Stimulated activated CD4-positive, alpha-beta T cell treated with anti-CD3 and anti-CD28 coated beads, Interleukin-12 subunit alpha, Interleukin-12 subunit beta, amount 100 ng/mL, for 24 hours (primary cell): ENCODE data around the gene LRIG2.
"Not testable (repeated sequence)": the region's sequence is repeated elsewhere in the genome, so short reads cannot be mapped to it uniquely, and the experiment has no call there.

Experiments used
- DNase-seq, 2 experiments: peaks; one replicate each; pipeline ENCODE4 v3.0.0-alpha.2; 2020; ENCODE audit warnings: low read depth in 2 of 2

LRIG2 gene

DNA sequence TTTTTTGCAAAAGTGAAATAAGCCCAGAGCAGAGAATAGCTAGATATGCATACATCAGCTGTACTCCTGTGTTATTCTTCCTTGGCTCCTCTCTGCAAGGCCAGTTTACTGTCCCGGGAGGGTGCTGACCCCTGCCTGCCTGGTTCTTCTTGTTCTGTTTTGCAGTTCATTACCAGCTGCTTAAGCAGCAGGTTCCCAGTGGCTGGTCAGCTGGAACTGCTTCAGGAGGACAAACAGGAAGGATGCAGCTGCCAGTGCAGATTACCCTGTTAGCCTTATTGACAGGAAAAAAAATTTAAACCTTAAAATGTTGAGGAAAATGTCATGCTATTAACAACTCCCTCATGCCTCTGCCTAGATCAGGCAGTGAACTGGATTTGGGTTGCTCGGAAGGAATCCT is 16.0 kb upstream of the LRIG2 start:
- DNase-seq = no peak

DNA sequence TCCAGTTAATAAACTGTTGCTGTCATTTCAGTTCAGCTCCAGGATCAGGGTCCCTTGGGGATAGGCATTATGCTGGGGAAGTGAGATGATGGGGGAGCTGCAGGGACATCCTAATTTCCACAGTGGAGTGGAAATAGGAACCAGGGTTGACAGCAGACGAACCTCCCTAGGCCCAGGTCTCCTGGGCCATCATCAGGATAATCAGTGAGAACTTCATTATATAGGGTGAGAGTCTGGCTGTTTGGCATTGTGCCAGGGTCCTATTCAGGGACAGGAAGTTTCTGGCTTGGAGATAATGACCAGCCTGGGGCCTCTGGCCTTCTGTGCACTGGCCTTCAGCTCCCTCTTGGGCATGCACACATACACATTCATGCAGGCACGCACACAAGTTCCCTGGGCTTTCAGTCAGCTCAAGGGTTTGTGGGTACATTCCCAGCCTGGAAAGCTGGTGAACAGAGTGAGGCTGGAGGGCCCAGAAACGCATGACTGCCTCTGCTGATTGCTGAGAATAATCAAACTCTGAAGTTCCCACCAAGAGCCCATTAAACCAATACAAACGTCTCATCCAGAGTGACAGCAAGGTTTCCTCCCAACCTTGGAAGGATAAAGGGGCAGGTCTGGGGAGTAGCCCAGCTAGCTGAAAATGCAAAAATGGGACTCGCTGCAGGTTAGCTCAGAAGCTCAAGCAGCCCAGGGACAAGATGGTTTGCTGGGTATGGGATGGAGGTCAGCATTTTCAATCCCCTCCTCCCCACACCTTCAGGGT is 13.9 kb upstream of the LRIG2 start:
- no peak for DNase-seq

DNA sequence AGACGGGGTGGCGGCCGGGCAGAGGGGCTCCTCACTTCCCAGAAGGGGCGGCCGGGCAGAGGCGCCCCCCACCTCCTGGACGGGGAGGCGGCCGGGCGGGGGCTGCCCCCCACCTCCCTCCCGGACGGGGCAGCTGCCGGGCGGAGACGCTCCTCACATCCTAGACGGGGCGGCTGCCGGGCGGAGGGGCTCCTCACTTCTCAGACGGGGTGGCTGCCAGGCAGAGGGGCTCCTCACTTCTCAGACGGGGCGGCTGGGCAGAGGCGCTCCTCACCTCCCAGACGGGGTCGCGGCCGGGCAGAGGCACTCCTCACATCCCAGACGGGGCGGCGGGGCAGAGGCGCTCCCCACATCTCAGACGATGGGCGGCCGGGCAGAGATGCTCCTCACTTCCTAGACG is 9.5 kb upstream of the LRIG2 start:
- DNase-seq = not testable (repeated sequence)

DNA sequence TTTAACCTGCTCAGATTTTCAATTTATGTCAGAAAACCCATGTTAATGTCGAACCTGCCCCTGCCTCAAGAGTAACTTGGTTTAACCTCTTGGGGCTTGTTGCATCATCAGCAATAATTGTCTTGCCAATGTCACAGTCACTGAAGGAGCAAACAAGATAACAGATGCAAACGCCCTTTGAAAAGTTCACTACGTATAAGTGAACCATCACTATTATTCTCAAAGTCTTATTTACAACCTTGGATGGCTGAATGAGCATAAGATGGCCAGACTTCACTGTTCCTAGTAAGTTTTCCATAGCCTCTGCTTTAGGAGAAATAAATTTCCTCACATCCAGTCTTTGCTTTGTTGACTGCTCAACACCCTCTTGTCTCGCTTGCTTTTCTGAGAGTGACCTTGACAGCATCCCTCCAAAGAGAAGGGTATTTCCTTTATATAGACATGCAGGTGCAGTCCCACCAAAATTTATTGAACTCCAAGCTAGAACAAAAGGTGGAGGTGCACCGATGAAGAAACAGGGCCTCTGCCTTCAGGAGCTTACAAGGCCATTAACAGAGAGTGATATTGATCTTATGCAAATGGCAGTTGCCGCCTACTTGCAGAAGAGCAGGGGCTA is 749 bp upstream of the LRIG2 start:
- no peak for DNase-seq

DNA sequence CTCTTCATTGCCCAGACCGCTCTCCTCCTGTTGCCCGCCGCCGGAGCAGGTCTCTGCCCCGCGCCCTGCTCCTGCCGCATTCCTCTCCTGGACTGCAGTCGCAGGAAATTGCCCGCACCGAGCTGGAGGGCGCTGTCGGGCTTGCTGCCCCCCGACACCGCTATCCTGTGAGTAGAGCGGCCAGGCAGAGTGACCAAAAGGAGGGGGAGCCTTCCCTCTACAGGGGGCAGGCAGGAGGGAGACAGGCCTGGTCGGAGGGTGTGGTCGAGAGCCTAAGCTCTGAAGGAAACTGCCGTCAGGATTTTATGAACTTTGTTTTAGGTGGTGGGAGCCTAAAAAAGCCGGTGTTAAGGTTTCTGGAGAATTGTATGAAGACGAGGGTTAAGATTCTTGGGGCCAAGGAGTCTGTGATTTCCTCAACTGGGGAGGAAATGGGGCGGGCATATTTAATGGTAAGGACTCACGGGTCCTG is 517 bp downstream of the LRIG2 start:
- no peak for DNase-seq

DNA sequence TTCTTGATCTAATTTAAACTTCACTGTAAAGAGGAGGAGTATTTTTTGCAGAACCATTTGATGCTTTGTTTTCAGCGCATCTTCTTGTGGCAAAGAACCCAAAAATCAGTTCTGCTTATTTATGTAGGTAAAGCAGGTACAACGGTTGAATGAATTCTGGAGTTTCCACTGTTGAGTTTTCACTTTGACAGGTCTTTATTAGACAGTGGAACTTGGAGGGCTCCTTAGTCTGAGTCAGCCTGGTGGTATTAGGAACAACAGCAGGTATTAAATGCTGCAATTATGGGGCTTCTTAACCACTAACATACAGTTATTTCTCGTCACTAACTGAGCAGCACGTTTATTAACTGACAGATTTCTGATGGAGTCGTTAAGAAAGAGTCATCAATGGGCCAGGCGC is 1.2 kb downstream of the LRIG2 start:
- DNase-seq = no peak

DNA sequence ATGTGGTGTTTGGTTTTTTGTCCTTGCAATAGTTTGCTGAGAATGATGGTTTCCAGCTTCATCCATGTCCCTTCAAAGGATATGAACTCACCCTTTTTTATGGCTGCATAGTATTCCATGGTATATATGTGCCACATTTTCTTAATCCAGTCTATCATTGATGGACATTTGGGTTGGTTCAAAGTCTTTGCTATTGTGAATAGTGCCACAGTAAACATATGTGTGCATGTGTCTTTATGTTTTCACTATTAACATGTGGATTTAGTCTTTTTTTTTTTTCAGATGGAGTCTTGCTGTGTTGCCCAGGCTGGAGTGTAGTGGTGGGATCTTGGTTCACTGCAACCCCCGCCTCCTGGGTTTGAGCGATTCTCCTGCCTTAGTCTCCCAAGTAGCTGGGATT is 5.0 kb downstream of the LRIG2 start:
- DNase-seq = not testable (repeated sequence)

DNA sequence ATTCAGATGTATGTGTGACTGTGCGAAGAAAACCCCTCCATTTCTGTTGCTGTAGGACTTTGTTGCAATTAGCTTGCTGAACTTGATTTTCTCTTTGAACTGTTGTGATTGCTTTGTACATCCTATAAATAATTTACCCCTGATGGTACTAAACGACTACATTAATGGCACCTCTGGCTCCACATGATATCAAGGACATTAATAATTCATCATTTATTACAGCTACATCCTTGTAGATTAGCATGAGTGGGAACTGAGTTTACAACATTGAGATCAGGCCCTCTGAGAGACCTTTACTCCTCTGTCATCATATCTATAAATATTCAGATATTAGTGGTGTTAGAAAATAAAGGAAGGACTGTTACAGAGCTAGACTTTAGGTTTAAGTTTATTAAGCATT is 13.5 kb downstream of the LRIG2 start:
- DNase-seq = no peak

DNA sequence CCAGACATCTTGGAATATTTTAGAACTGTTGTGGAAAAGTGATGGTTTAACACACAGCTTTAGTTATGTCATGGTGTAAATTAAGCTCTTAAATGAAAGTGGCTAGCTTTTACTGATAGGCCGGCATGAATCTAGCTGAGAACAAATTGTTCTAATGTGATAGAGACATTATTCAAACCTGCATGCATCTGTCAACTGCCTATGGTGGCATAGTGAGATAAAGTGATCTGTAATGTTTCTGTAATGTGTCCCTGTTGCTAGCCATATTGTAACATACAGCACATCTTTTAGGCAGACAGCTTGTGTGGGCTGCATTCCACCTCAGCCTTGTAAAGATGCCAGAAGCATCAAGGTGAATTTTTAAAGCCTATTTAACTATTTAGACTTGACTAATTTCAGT is 16.0 kb downstream of the LRIG2 start:
- no peak for DNase-seq

DNA sequence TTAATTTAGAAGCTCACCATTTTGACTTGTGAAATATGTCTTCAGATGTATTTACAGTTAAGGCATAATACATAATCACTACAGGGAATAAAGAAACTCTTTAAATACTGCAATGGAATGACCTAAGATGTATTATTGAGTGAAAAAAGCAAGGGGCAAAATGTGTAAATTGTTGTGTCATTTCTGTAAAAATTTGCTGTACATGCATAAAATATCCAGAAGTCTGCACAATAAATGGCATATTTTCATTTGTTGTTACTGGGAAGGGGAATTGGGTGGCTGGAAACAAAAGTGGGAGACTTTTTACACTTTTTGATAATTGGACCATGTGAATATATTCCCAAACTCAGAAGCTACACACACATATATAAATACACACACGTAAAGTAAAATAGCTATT is 17.1 kb downstream of the LRIG2 start:
- DNase-seq = no peak

DNA sequence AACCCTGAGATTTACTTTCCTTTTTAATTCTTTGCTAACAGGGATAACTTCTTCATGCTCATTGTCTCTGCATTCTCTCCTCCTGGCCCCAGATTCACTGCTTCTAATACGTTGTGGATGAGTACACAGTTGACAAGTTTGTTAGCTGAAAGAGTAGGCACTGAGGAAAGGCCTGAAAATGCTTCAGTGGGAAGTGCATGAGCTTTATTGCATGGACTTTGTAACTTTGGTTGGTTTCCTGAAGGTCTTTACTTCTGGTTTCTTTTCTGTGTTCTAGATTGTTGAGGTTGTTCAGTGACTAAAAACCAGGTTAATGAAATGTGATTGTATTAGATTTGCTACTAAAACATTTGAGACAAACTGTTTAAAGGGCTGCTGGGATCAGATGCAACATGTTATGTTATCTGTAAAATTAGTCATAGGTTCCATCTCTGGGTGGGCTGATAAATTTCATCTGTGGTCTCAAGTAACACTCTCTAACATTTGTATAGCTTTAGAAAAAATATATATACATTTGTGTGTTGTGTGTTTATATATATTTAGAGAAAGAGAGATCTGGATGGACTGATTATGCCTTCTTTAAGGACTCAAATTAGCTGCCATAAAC is 19.1 kb downstream of the LRIG2 start:
- DNase-seq = no peak

DNA sequence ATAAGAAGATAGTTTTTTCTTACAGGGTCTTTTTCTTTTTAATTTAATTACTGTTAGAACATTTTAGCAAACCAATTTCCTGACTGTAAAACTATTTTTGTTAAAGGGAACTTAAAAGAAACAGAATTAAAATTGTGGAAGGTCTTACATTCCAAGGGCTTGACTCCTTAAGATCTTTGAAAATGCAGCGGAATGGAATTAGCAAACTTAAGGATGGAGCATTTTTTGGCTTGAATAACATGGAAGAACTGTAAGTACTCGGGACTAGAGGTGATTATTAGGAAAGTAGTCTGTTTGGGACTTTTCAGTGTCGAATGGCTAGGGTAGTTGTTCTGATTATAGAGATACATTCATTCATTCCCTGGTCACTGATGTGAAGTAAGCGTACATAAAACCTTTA is 21.5 kb downstream of the LRIG2 start:
- no peak for DNase-seq

DNA sequence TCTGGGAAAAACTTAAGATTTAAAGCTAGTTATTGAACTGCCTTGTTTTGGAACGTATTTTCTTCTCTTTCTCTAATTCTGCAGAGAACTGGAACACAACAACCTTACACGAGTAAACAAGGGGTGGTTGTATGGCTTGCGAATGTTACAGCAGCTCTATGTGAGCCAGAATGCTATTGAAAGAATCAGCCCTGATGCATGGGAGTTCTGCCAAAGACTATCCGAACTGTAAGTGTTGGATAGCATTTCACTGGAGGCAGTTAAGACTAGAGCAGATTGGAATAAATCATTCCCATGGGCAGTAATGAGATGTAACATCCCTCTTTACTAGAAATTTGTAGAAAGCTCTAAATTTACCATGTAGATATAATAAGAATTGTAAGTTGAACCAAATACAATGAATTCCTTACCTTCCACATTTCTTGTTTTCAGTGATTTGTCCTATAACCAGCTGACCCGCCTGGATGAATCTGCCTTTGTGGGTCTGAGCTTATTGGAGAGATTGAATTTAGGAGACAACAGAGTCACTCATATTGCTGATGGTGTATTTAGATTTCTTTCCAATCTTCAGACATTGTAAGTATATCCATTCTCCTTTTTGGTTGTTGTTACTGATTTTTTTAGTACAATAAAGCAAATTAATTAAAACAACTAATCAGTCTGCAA is 22.9 kb downstream of the LRIG2 start:
- no peak for DNase-seq

DNA sequence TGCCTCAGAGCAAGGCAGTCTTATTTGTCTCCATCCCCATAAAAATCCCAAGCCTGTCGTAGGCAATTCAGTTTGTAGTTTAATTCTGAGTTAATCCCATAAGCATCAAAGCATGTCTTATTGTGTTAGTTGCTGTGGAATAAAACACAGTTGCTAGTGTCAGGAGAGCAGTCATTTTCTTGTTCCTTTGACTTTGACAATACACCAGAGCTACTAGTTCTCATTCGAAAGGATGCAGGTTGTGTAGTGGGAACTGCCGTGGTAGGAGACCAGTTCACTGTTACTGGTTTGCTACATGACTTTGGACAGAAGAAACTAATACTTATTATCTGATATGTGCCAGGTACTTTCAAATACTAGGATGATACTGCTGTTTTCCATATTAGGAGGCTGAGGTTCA is 23.5 kb downstream of the LRIG2 start:
- DNase-seq = no peak

DNA sequence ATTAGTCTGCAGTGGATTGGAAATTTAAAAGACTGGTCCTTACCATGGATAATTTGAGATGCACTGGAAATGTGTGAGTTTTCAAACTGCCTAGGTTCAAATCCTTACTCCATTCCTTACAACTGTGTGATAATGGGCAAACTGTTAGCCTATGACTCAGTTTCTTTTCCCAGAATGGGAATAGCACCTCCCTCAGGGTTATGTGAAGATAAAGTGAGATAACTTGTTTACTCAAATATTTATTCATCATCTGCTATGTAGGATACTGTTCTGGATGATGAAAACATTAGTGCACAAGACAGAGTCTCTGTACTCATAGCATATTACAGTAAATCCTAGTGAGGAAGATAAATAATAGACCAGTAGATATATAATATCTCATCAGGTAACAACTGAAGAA is 28.6 kb downstream of the LRIG2 start:
- DNase-seq = no peak

DNA sequence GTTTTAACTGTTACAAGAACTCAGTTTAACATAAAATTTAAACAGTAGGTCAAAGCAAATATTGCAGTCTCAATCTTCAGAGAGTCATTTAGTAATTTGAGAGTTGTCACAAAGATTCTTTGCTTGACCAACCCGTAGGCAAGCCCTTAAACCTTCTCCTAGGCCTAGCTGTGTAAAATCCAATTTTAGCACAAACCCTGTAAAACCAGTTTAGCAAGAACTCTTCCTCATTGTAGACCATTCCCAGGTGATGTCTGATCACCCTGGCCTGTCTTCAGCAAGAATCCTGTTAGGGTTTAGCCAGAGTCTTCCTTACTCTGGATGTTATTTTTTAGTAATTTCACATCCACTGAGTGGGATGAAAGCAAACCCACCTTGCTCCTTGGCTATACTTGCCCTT is 30.1 kb downstream of the LRIG2 start:
- no peak for DNase-seq

DNA sequence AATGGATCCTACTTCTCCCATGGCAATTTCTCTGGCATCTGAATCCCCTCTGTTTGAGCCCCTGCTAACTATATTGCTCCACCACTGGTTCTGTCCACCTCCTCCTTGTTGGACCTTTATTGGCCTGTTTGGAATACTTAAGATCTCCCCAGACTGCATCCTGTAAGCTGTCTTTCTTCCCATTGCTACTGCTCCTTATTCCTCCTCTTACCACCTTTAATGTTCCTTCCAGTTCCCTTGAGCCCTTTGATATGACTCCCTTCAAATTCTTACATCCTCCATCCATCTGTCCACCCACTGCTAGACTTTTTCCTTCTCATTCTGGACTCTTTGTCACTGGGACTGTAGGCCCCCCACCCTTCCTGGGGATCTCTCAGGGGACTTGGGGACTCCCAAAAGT is 31.0 kb downstream of the LRIG2 start:
- no peak for DNase-seq

DNA sequence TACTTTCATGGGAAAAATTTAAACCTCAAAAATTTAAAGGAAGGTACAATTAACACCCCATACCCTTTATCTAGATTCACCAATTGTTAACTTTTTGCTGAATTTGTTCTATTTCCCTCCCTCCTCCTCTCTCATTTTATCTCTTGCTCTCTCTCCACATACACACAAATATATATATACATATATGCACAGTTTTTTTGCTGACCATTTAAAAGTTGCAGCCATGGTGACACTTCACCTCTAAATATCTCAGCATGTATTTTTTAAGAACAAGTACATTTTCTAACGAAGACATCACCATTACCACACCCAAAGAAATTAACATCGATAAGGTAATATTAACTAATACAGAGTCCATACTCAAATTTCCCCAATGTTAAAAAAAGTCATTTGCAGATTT is 33.9 kb downstream of the LRIG2 start:
- DNase-seq = no peak

DNA sequence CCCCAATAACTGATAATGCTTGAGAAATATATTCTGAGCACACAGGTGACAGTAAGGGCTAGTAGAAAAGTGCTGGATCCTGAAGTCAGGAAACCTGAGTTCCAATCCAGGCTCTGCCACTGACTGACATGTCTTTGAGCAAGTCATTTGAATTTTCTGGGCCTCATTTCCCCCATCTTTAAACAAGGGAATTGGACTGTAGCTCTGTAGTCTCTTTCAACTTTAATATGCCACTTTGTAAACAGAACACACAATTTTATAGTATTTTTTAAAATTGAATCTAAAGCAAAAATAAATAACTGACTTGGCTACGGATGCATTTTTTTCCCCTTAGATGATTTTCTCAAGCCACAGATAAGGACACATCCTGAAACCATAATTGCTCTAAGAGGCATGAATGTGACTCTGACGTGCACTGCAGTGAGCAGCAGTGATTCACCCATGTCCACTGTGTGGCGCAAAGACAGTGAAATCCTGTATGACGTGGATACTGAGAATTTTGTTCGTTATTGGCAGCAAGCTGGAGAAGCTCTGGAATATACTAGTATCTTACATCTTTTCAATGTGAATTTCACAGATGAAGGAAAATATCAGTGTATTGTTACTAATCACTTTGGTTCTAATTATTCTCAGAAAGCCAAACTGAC is 37.0 kb downstream of the LRIG2 start:
- no peak for DNase-seq

DNA sequence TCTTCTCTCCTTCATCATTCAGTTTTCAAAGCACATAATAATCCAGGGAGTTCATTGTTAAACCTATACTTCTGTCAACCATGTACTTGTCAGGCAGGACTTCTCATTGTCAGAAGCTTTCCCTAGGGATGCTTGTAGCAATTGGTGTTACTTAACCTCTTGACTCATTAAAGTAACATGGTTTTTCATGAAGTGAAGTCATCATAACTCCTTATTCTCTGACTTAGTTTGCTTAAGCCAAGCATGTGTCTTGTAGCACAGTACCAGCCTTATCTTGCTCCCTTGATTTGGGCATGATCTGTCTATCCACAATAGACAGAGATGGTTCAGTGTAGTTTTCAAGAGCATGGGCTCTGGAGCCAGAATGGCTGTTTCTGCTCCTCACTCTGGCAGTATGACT is 45.3 kb downstream of the LRIG2 start:
- no peak for DNase-seq

DNA sequence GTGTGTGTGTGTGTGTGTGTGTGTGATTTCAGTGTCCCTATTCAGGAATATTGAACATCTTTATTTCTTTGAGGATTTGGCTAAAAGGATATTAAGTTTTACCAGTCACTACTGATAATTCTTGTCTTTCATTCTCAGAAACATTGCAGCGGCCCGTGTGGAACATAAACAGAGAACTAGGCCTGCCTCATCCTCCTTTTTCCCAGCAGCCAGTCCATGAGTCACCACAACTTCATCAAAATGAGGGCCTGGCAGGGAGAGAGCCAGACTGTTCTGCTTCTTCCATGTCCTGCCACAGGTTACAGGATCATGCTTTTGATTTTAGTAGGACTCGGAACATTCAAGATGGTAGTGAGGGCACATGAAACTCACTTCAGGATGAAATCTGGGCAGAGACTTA is 50.7 kb downstream of the LRIG2 start:
- DNase-seq = no peak

DNA sequence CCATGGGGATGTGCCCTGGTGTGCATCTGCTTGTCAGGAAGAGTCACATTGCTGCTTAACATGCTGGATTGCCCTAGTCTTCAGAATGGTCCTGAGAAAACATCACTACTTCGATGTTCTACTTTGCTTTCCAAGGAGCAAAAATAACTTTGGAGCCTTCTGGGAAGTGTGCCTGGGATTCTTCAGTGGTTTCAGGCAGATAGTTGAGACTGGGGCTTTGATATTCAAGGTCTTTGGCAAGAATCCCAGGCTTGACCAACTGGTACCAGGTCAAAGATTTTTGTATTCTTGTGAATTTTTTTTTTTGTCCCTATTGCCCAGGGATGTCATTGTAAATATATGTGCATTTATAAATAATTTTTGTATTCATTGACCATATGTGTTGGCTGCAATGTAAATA is 51.4 kb downstream of the LRIG2 start:
- no peak for DNase-seq
